GM23248 (cell line): ENCODE measurements around the gene LSAMP.

Source experiments
- EZH2 ChIP-seq: fragments of 200-600 bp; sonication (generic); IDR thresholded peaks from 2 replicates; pipeline ENCODE4 v1.6.1; 2018; ENCODE audit warnings: antibody characterized with exemption, mild to moderate bottlenecking; ENCODE audit not compliant: insufficient read depth, poor library complexity, severe bottlenecking
- EZH2phosphoT487 ChIP-seq: fragments of 200-600 bp; sonication (generic); IDR thresholded peaks from 2 replicates; pipeline ENCODE4 v1.6.1; 2018; ENCODE audit warnings: antibody characterized with exemption, moderate library complexity, mild to moderate bottlenecking, low read depth; ENCODE audit not compliant: insufficient read depth

- TF ChIP-seq EZH2 (no peak), EZH2phosphoT487 (no peak)
Observed at GRCh38 chr3:115857518-115858136, 587.7 kb downstream of the LSAMP start.
